Stimulated activated CD8-positive, alpha-beta memory T cell treated with anti-CD3 and anti-CD28 coated beads, Interleukin-15, amount 100 ng/mL, for 1 hour (primary cell): Measurements from ENCODE around the gene SH2D3C.

Experiments used
- DNase-seq: peaks from one replicate; pipeline ENCODE4 v3.0.0-alpha.2; 2020; ENCODE audit warnings: low read depth

SH2D3C gene

DNA sequence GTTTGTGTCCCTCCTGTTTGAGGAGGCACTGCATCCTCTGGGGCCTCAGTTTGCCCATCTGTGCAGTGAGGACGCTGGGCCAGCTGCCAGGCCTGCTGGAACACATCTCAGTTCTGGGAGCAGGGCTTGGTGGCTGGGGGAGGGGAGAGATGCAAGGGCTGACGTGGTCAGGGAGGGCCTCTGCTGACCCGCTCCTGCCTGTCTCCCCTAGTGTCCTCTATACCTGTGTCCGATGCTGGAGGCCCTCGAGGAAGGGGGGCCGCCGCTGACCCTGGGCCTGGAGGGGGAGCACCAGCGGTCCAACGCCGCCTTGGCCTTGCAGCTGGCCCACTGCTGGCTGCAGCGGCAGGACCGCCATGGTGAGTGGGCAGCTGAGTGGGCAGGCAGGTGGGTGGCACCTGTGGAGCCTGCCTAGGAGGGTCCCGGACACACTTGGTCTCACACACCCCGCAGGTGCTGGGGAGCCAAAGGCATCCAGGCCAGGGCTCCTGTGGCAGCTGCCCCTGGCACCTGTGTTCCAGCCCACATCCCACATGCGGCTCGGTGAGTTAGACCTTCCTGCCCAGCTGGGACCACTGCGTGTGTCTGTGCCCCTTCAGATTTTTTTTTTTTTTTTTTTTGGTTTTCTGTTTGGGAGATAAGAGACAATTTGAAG, 30.0 kb upstream of the SH2D3C start:
- DNase-seq, result no peak

DNA sequence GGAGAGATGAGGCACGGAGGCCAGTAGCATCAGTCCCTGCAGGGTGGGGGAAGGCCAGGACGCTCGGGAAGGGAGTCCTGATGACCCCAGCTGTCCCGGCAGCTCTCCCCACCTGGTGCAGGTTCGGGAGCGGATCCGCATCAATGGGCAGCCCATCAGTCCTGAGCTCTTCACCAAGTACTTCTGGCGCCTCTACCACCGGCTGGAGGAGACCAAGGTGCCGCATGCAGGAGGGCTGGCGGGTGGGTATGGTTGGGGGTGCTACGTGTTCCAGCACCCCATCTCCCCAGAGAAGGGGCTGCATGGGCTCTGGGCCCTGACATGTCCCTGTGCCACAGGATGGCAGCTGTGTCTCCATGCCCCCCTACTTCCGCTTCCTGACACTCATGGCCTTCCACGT, 28.4 kb upstream of the SH2D3C start:
- DNase-seq, result no peak

DNA sequence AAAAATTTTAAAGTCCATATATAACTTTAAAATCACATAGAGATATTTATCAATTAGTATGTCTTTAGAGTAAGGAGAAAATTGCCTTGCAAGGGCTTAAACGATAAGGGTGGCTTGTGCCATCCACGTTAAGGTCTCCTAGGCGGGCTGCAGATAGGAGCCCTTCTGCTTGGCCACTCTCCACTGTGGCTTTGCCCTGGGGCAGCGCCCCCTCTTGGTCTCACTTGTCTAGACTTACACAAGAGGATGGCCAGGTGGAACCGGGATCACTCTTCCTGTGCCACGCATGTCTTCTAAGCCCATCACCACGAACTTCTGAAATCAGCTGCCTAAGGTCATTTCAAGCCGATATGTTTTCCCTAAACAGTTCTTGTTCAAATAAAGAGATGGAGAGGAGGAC, 27.2 kb upstream of the SH2D3C start:
- DNase-seq, result no peak

DNA sequence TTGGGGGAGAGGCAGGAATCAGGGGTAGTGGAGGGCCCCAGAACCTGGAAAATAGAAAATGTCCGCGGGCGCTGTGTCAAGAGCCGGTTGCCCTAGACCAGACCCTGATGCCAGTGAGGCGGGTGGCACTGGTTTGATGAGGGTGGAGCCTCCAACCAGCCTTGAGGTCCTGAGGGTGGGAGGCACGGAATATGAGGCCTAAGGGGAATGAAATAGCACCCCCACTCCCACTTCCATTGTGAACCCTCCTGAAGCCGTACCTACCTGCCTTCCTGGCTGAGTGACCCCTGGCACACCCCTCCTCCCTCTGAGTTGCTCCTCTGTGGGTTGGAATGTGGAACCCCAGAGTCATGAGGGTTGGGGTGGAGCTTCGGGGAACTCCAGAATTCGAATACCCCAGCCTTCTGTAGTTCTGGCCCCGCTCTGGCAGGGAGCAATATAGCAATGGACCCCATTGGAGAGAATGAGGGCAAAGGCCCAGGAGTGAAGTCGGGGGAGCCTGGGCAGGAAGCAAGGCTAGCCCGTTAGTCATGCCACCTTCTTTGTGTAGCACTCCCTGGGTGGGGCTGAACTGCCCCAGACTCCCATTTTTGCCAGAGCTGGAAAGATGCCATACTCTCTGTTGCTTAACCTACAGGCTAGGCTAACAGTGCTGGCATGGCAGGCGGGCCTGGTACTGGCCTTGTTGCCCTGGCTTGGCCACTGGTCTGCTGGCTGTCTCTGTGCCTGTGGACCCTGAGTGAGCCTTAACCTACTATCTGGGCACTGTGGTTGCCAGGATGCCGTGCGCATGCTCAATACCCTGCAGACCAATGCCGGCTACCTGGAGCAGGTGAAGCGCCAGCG, 25.3 kb upstream of the SH2D3C start:
- no peak for DNase-seq

DNA sequence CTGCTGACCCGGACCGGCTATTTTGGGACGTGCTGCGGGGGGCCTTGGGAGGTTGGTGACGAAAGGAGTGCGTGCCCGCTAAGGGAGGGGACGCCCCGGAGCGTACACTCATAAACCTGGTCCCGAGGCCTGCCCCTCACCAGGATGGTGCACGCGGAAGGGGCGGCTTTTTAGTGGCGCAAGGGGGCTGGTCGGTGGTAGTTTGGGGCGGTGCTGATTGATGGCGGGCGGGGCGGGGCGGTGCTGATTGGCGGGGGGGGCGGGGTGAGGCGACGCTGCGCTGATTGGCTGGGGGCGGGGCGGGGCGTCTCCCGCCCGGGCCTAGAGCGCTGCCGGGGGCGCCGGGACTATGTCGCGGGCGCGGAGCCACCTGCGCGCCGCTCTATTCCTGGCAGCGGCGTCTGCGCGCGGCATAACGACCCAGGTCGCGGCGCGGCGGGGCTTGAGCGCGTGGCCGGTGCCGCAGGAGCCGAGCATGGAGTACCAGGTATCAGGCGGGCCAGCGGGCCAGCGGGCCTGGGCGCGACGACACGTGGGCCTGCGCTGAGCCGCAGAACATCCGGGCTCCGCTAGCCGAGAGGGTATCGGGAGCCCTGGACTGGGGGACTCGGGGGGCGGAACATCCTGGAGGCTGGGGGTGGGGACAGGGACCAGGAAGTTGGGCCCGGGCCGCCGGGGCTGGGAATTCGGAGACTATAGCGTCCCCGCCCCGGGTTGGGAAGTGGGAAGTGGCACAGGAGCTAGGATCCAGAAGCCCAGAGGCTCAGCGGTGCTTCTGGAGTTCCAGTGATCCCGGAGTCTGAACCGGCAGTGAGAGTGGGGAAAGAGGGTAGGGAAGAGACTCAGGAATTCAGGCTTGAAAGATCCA, 24.3 kb upstream of the SH2D3C start, which contains the start of gene FPGS:
TSS of gene FPGS (plus strand) at position 307 of the 868 bp plus-strand sequence. CDS start at position 350, 43 bp downstream.
- peak; percentile 52 for DNase-seq

DNA sequence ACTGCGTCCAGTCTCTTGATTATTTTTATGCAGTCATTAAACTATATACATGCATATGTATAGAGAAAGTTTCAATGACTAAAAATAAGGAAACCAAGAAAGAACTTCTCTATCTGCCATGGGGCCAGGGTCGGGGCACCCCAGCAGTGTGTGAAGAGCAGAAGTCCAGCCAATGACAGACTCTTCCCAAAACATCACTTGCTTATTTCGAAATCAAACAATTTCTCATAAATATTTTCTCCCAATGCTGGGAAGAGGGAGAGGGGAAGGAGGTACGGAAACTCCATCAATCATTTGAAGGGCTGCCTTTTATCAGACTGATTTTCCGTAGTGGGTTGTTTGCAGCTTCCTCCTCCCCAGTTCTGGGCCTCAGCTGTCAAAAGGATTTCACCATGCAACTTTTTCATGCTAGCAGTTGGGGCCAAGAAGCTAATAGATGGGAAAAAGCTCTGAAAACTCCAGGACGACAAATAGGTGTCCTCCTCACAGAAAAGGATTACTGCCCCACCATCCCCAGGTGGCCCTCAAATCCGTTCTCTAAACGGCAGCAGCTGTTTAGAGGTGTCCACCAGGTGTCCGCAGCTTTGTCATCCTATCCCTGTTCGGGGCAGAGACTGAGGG, 23.6 kb upstream of the SH2D3C start:
- DNase-seq, result no peak

DNA sequence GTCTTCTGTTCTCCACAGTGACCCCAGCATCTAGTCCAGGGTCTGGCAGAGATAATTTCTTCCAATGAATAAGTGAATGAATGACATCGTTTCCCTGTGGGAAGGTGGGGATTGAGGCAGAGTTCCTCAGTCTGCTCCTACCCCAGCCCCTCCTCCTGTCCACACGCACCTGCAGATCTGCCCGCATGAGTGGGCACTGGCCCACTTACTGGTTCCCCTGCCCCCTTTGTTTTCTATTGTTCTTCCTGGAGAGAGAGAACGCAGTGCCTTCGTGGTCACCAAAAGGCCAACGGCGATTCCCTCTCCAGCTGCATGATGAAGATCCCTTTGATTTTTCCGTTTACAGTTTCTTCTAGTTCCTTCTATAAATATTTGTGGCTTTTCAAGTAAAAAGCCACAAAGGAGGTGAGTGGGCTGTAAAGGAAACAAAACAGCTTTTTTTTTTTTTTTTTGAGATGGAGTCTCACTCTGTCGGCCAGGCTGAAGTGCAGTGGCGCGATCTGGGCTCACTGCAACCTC, 18.4 kb upstream of the SH2D3C start:
- DNase-seq, result no peak

DNA sequence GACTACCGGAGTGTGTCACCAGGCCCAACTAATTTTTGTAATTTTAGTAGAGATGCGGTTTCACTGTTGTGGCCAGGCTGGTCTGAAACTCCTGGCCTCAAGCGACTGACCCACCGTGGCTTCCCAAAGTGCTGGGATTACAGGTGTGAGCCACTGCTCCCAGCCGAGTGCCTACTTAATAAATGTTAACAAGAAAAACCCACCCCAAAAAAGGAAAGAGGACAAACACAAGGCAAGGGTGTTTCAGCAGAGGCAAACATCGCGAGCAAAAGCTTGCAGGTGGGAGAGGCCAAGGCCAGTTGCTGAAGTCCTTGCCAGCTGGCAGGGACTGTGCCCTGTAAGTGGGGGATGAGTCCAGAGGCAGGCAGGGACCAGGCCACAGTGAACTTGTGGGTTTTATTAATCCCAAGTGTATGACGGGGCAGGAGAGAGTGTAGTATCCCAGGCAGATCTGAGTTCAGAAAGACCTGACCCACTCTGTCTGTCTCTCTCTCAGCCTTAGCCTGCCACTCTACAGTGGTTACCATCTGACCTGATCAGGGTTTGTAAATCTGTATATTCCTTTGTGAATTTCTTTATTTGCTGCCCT, 17.9 kb upstream of the SH2D3C start:
- no peak for DNase-seq

DNA sequence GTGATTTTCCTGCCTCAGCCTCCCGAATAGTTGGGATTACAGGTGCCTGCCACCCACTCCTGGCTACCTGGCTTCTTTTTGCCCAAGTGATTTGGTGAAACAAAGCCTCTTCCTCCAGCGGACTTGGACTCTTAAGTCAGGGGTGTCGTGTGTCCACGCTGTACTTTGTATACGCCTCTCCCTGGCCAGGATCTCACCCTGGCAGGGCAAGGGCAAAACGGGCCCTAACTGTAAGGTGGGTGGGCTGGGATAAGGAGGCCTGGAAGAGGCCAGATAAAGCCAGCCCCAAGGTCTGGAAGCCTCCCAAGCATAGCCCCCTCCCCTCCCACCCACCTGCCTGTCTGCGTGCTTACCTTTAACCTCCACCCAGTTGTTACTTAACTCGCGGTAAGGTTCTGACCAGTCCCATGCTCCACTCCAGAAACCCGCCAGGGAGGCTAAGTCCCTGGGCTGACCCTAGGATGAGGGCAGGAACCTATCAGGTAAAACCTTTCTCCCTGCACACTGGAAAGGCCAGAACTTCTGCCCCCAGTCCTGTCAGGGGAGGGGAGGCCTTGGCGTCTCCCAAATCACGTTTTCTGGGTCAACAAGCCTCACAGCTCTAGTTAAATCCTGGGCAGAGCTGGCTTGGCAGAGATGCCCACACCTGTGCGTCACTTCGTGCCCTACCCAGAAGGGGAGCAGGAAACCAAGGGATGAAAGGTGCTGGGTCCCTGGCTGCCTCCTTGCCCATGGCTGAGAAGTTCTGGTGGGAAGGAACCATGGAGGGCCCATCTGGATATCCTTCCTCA, 15.7 kb upstream of the SH2D3C start:
- no peak for DNase-seq

DNA sequence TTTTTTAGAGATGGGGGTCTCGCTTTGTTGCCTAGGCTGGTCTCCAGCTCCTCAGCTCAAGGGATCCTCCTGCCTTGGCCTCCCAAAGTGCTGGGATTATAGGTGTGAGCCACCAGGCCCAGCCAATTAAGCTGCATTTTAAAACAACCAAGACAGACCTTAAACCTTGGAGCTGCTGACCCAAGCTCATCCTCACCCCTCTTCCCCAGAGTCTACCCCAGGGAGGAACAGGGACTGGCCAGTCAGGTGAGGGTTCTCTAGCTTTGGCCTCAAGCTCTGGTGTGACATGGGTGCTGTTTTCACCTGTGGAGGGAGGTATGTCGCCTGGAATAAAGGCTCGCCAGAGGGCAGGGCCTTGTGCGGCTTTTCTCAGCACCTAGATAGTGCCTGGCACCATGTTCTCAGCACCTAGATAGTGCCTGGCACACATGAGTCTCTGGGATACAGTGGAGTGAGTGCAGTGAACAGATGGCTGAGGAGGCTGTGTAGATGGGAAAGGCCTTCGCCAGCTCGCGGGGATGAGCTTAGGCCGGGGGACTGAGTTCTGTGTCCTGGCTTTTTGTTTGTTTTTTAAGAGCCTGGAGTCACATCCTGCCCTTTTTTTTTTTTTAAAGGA, 14.7 kb upstream of the SH2D3C start:
- no peak for DNase-seq

DNA sequence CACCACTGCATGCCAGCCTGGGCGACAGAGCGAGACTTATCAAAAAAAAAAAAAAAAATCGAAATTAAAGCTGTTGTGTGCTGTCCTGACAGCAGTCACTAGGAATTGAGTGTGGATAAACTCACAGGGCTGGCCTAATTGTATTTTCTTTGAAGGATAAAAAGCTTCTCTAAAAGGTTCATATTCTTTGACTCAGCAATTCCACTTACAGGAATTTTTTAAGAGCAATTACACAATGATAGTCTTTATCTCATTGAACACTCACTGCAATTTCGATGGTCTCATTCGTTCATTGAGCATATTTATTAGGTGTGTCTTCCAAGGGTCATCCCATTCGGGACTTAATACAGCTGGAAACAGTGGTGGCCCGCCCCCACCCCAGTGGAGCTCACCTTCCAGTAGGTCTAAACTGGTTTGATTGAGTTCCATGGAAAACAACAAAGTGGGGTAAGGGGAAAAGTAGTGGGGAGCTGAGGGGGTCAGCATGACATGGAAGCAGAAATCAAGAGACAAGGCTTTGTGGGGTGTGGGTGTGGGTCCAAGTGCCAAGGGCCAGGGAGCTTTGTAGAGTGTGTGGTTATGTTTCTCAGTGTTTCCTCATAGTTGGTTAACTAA, 14.1 kb upstream of the SH2D3C start:
- DNase-seq, result no peak

DNA sequence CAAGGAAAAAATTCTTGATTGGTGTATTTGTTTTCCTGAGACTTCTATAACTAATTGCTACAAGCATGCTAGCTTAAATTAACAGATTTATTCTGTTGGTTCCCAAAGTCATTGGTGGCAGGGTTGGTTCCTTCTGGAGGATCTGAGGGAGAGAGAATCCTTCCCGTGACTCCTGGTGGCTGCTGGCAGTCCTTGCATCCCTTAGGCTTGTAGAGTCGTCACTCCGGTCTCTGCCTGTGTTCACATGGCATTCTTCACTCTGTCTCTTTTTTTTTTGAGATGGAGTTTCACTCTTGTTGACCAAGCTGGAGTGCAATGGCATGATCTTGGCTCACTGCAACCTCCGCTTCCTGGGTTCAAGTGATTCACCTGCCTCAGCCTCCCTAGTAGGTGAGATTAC, 12.6 kb upstream of the SH2D3C start:
- no peak for DNase-seq

DNA sequence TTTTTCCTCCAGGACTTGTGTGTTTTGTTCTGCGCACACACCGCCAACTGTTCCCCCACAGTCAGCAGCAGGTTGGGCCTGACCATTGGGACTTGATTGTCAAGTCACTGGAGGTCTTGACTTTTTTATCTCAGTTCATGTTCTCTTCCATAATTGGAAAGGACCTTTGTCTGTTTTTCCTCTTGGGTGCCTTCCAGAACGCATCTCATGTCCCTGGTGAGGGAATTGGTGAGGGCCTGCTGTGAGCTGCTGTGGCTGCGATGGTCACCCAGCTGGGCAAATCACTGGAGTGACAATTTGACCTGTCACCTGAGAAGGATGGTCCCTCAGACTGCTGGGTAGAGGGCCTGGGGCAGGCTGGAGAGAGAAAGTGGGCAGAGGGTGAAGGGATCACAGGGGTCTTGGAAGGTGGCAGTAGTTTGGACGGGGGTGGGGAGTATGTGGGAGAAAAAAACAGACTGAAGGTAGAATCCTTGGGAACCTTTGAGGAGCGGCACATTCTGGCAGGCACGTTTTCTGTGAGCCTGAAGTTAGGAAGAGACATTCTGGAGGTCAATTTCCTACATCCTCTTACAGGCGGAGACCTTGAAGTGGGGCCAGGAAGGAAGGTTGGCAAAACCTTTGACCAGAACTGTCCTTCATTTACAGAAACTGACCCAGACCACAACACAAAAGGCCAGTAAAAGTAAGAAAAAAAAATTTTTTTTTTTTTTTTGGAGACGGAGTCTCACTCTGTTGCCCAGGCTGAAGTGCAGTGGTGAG, 11.8 kb upstream of the SH2D3C start:
- DNase-seq, result no peak

DNA sequence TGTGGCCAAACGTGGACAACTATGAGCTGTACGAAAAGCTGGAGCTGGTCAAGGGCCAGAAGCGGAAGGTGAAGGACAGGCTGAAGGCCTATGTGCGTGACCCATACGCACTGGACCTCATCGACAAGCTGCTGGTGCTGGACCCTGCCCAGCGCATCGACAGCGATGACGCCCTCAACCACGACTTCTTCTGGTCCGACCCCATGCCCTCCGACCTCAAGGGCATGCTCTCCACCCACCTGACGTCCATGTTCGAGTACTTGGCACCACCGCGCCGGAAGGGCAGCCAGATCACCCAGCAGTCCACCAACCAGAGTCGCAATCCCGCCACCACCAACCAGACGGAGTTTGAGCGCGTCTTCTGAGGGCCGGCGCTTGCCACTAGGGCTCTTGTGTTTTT, 10.7 kb upstream of the SH2D3C start:
- DNase-seq, result no peak

DNA sequence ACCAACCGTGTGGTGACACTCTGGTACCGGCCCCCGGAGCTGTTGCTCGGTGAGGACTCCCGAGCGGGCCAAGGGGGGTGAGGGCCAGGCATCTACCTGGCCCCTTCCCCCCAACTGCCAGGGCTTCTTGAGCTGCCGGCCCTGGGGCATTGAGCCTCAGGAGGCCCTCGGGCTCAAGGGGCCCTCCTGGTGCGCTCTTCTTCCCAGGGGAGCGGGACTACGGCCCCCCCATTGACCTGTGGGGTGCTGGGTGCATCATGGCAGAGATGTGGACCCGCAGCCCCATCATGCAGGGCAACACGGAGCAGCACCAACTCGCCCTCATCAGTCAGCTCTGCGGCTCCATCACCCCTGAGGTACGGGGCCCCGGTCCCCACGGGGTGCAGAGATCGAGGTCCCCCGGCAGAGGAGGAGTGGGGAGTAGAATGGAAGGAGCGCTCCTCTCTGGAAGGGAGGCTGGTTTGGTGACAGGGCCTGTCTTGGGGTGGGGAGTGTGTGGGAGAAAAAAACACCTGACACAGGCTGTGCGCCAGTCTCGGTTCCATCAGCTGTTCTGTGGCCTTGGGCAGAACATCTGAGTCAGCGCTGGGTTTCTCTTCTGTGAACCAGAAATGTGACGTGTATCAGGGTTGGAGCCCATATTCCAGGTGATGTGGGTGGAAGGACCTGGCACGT, 10.0 kb upstream of the SH2D3C start:
- no peak for DNase-seq

DNA sequence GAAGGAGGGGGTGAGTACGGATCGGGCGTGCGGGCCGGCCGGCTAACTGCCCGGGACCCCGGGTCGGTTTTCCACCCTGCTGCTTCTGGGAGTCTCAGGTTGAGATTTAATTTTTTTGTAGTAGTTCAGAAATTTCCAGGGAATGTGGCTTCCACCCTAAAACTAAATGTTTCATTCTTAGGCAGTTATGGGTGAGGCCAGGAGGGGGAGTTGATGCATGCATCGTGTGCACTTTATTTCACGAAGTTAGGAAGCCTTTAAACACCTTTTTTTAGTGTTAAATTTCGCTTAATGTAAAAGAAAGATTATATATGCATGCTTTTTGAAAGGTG, 8.3 kb upstream of the SH2D3C start:
- no peak for DNase-seq

DNA sequence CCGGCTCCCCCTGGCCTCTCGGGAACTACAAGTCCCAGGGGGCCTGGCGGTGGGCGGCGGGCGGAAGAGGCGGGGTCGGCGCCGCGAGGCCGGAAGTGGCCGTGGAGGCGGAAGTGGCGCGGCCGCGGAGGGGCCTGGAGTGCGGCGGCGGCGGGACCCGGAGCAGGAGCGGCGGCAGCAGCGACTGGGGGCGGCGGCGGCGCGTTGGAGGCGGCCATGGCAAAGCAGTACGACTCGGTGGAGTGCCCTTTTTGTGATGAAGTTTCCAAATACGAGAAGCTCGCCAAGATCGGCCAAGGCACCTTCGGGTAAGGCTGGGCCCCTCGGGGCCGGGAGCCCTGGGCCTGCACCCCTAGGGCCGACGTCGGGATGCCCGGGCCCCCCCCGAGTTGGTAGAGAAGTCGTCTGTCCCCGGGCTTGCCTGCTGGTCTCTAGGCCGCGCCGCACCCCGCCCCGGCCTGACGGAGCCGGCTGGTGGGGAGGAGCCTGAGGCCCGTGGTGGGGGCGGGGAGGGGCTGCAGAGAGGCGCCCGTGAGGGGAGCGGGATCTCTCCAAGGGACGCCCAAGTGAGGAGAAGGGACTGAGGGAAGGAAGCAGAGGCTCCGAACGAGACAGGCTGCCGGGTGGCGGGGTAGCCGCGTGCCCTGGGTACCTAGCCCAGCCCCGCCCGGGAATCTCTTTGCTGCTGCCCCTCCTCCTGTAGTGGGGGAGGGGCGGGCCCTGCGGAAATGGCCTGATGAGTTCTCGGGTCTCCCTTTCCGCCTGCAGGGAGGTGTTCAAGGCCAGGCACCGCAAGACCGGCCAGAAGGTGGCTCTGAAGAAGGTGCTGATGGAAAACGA, 7.7 kb upstream of the SH2D3C start, which contains the start of gene CDK9:
TSS of gene CDK9 (plus strand) at position 102 of the 840 bp plus-strand sequence. CDS start at position 217, 115 bp downstream.
- DNase-seq, result peak; percentile 82
